Activated naive CD4-positive, alpha-beta T cell (primary cell): ENCODE results near the gene SURF2.
"Not testable (repeated sequence)": the region's sequence is repeated elsewhere in the genome, so short reads cannot be mapped to it uniquely, and the experiment has no call there.

Experiments used
- DNase-seq, 4 experiments: peaks; one replicate each; lab custom pipeline; 2025; lab: John Stamatoyannopoulos, UW

Gene SURF2

DNA sequence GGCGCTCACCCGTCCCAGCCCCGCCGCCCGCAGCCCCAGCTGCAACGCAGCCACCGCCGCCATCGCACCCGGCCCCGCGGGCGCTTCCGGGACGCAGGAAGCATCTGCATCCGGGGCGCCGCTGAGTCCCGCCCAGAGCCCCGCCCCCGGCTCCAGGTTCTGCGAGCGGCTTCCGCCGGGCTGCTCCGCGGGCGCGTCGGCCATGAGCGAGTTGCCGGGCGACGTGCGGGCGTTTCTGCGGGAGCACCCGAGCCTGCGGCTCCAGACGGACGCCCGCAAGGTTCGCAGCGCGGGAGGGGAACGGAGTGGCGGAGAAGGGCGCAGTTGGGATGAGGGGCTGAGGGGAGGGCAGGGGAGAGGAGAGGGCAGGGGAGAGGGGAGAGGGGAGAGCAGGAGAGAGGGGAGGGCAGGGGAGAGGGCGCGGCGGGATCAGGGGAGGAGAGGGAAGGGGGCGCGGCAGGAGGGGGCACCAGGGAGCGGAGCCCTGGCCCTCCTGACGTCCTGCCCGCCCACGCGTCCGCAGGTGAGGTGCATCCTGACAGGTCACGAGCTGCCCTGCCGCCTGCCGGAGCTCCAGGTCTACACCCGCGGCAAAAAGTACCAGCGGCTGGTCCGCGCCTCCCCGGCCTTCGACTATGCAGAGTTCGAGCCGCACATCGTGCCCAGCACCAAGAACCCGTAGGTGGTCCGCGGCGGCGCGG, at the start of gene SURF2, which contains the start of gene SURF1:
Gene SURF2, plus strand, starts transcription at position 160 of the 701 bp plus-strand sequence. Its CDS starts 43 bp downstream, at position 203.
Gene SURF1, minus strand, starts transcription at position 97 of the 701 bp plus-strand sequence. Its CDS starts 34 bp downstream, at position 63.
- DNase-seq = peak; percentile 62 to 93 (median 72)

DNA sequence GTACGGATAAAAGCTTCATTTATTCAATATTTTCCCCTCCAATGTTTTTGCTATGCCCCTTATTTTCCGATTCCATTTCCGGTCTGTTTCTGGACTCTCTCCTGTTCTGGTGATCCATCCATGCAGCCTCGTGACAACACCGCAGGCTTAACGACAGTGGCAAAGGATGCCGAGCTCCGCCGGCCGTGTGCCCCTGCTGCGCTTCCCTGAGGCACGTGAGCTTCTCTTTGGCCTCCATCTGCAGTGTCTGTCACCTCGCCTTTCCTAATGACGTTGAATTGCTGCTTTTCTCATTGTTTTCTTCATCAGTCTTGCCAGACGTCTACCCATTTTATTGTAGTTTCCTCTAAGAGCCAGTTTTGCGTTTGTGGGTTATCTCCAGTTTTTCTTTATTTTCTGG, 49.0 kb upstream of the SURF2 start:
- no peak for DNase-seq

DNA sequence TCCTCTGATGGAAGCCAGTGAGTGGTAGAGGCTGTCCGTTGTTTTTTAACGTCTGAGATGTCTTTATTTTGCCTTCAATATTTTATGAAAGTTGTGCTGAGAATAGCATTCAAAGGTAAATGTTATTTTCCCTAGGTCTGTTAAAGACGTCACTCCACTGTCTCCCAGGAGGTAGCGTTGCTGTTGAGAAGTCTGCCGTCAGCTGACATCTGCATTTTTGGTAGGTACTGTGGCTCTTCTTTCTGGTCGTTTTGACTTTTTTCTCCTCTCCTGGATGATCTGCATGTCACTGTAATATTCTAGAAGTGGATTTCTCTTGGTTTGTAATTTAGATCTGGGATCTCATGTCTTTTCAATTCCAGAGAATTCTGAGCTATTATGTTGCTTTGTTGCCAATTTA, 46.7 kb upstream of the SURF2 start:
- DNase-seq = no peak

DNA sequence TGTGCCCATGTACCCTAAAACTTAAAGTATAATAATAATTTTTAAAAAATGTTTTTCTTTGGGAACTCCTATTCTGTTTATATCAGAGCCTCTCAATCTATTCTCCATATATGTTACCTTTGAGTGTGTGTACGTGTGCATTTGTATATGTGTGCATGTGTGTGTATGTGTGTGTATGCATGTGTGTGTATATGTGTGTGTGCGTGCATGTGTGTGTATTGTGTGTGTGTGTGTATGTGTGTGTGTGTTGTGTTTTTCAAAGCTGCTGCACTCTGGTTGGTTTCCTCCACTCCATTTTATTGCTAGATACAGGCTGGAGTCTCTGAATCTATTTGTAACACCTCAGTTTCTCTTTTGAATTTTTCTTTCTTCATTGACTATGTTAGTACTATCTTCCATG, 40.4 kb upstream of the SURF2 start:
- DNase-seq = no peak

DNA sequence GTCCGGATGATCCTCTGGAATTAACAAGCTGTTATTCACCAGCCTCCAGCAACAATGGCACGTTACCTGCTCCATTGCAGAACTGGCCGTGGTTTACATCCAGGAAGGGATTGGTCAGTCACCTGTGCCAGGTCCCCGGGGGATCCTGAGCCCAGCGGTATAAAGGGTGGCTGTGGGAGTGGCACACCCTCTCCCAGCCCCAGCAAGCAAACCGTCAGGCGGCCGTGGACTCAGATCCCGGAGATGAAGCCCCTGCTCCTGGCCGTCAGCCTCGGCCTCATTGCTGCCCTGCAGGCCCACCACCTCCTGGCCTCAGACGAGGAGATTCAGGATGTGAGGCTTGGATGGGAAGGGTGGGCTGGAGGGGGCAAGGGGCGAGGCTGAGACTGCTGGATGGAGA, 38.8 kb upstream of the SURF2 start:
- DNase-seq = not testable (repeated sequence)

DNA sequence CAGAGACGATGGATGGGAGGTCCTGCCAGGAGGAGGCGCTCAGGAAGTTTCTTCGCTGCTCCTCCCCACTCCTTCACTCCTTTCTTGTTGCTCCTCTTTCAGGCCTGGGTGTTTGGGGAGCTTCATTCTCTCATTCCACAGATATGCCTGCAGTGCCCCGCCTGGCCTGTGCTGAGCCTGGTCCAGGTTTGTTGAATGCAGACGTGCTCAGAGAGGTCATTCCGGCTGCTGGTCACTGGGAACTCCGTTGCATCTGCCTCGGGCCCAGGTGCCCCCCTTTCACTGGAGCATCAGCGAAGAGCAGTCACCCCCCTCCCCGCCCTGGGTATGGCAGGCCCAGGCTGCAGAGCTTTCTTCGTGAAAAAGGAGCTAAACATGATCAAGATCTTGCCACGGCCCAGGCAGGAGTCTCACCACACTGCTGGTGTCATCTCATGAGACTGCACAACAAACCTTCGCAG, 35.9 kb upstream of the SURF2 start:
- DNase-seq = no peak

DNA sequence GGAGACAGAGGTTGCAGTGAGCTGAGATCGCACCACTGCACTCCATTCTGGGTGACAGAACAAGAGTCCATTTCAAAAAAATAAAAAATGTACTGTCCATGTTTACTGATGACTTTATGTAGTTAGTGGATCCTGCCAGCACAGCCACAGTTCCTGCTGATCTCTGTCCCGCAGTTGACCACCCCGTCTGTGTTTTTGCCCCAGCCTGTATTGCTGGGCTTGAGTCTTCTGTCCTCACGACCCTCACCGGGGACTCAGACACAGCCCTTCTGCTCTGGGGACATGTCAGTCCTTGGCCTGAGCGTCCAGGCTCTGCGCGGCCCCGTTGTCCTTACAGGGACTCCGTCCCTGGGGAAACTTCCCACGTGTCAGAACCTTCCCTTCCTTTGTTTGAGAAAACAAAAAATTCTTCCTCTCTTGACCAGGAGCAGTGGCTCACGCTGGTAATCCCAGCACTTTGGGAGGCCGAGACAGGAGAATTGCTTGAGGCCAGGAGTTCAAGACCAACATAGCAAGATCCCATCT, 34.9 kb upstream of the SURF2 start:
- DNase-seq = no peak

DNA sequence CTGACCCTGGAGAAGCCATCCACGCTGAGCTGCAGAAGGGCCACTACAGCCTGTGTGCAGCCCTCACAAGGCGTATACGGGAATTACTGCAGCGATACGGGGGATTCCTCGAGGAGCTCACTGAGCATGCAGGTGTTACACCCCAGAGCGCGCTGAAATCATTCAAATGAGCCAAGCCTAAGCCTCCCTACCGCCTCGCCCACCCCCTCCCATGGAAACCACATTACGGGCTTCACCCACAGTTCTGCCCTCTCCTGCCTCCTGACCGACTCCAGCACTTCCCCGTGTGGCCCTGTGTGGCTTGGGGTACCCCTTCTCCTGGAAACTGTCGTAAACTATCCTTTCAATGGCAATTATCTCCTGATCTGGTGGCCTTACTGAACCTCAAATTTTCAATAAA, 33.6 kb upstream of the SURF2 start:
- no peak for DNase-seq

DNA sequence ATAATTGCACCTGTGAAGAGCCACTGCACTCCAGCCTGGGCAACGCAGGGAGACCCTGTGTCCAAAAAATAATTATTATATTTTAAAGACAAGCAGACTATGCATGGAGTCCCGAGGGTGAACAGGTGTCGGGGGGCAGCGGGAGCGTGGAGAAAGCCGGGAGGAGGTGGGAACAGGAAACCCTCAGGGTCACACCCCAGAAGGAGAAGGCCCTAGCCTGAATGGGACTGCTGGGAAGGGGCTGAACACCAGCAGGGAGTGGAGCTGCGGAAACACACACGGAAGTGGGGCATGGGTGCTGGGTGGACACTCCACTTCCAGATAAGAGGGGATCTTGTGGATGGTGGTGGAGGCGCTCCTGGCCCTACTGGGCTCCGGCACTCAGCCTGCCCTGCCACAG, 33.1 kb upstream of the SURF2 start:
- DNase-seq = no peak

DNA sequence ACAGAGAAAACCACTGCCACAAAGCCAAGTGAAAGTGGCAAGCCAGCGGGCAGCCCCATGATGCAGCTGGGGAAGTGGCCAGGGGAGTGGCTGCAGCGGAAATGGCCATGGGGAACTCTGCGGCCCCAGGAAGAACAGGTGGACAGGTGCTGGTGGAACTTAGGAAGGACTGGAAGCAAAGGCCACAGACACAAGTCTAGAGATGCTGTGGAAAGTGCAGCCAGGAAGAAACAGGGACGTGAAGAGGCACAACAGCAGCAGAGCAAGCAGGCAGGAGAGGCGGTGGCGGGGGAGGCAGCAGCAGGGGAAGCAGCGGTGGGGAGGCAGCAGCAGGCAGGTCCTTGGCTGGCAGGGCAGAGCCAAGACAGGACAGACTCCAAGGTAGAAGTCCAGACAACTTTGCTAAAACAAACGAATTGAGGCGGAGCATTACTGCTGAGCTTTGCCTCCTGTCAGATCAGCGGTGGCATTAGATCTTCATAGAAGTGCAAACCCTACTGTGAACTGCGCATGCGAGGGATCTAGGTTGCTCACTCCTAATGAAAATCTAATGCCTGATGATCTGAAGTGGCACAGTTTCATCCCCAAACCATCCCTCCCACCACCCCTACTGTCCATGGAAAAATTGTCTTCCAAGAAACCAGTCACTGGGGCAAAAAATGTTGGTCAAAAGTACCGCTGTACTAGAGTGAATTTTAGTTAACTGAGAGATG, 32.2 kb upstream of the SURF2 start:
- no peak for DNase-seq

DNA sequence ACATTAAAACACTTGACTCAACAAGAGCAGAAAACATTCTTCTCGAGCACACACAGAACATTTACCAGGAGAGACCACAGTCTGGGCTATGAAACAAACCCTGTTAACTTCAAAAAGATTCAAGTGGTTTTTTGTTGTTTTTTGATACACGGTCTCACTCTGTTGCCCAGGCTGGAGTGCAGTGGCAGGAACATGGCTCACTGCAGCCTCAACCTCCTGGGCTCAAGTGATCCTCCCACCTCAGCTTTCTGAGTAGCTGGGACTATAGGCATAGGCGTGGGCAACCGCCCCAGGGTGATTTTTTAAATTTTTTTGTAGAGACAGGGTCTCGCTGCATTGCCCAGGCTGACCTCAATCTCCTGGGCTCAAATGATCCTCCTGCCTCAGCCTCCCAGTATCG, 29.3 kb upstream of the SURF2 start:
- not testable (repeated sequence) for DNase-seq

DNA sequence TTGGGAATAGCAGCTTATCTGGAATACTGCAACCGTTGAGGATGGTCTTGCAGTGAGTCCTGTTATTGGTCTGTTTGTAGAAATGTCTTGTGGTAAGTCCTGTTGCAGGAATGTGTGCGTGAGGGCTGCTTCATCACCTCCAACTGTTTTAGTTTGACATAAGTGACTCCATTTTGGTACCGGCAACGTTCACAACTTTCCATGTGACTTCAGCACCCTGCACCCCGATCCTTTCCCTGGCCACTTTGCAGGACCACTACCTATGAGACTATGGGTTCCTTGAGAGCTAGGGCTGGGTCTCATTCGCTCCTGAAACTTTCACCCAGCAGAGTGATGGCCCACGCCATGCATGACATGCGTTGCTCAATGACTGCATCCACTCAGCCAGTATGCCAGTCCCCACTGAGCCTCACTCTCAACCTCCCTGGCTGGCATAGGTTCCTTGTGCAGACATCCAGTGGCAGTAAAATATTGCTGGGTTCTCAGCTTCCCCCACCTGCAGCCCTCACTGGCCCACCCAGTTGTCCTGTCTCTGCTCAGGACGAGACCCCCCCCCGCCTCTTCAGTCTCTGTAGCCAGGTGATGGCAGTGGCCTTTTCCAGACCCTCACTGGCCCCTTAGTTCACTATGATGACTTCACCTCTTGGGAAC, 28.4 kb upstream of the SURF2 start:
- DNase-seq = no peak

DNA sequence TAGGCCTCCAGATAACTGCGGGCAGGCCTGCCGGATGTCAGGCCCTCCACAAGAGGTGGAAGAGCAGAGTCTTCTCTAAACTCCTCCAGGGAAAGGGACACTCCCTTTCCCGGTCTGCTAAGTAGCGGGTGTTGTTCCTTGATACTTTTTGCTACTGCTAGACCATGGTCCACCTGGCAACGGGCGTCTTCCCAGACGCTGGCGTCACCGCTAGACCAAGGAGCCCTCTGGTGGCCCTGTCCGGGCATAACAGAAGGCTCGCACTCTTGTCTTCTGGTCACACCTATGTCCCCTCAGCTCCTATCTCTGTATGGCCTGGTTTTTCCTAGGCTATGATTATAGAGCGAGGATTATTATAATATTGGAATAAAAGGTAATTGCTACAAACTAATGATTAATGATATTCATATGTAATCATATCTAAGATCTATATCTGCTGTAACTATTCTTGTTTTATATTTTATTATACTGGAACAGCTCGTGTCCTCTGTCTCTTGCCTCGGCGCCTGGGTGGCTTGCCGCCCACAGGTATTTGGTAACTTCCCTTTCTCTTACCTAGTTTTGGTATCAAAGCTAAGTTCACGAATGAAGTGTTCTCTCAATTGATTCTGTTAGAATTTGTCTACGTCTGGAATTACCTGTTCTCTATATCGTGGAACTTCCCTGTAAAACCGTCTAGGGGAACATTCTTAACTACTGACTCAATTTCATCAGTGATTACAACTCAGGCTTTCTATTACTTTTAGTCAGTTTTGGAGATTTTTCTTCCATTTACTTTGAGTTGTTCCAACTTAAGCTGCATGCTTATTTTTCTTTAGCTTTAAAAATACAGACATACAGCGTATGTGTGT, 26.8 kb upstream of the SURF2 start:
- DNase-seq = not testable (repeated sequence)

DNA sequence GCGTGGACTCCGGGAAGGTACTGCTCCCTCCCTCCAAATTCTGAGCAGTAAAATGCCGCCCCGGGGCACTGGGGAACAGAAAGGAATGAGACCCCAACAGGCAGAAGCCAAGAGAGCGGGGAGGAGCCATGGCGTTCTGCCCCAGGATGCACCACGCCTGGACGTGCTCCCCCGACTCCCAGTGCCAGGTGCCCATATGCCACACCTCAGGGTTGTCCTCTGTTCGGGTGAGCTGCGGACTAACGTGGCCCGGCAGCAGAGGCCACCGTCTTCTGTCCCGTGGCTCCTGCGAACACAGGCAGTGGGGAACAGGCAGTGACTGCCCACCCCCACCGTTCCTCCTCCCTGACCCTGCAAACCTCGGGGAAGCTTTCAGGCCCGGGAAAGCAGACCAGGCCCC, 25.1 kb upstream of the SURF2 start:
- DNase-seq = no peak

DNA sequence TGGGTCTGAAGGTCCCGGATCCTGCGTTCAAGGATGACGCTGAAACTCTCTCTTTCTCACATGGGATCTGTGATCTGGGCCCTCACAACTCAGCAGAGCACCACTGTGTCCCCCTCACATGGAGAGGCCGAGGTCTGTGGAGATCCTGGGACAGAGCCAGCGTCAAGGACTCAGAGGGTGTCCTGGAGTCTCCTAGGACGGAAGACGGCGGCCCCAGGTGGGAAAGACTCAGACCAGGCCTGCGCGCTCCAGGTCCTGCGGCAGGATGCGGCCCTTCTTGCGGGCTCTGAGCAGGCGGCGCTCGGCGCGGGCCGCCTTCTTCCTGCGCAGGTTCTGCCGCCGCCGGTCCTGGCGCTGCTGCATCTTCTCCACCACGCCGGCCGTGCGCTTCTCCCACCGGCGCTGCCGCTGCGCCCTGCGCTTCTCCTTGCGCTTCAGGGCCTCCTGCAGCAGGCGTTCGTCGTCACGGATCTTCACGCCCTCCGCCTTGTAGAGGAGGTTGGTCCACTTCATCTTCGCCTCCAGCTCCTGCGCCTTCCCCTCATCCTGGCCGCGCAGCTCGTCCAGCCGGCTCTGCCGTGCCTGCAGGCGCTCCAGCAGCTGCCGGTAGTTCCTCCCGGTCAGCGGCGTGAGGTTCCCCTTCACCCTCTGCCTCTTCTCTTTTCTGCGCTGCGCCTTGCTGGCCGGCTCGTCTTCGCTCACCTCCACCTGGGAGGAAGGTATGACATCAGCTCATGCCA, 24.5 kb upstream of the SURF2 start:
- no peak for DNase-seq

DNA sequence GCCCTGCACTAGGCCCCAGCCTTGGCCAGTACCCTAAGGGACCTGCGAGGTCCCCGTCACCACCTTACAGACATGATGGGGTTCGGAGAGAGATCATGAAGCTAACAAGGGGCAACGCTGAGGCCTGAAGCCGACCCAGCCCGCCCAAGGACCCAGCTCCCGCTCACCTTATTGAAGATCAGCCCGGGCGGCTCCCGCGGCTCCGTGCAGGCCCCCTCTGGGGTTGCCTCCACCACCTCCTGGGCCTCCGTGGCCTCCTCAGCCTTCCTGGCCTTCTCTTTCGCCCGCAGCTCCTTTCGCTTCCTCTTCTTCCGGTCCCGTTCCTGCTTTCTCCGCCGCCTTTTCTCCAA, 24.0 kb upstream of the SURF2 start:
- no peak for DNase-seq

DNA sequence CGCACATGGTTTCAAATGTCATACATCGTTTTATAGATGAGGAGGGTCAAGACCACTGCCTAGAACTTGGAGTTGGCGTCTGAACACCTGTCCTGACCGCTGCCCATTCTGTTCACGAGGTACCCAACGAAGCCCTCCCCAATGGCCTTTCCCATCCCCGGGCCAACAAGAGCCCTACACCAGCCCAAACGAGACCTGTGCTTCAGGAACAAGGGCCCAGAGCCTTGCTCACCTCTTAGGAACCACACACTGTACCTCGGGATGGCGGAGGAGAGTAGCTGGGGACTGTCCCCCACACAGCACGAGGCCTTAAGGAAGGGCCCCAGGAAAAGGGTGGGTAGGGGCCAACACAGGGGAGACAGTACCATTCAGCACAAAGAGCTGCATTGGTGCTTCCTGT, 23.3 kb upstream of the SURF2 start:
- DNase-seq = no peak

DNA sequence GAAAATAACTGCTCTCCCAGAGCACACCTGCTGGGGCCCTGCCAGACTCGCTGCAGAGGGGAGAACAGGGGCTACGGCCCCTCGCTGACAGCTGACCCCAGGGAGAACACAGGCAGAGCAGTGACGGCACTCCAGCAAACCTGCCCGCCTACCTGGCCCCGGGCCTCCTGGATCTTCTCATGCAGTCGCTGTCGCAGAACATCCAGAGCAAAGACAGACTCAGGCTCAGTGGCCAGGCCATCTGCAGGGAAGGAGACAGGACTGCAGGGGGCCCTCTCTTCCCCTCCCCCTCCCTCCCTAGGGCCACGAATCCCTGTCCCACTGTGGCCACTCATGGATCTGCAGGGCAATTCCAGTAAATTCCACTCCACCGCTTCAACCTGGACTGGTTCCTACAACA, 22.8 kb upstream of the SURF2 start:
- no peak for DNase-seq

DNA sequence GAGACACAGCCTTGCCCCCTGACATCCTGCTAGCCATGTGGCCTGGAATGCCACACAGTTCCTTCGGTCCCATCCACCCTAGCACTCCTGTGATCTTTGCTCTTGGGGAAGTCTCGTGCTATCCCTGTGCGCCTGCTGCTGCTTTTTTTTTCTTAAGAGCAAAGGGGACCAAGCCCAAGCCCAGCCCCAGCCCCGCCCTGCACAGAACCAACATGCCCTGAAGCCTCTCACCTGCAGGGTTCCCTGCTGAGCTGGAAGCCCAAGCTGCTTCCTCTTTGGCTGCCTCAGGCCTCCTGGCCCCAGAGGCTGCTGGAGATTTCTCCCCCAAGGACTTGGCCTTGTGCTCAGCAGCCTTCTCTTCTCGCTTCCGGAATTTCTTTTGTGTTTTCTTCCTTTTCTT, 22.2 kb upstream of the SURF2 start:
- DNase-seq = no peak

DNA sequence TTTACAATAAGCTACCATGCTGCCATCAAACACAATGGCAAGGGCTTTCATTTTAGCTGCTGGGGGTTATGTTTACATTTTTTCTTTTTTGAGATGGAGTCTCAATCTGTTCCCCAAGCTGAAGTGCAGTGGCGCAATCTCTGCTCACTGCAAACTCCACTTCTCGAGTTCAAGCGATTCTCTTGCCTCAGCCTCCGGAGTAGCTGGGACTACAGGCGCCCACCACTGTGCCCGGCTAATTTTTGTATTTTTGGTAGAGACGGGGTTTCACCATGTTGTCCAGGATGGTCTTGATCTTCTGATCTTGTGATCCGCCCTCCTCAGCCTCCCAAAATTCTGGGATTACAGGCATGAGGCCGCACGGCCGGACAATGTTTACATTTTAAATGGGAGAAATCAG, 21.5 kb upstream of the SURF2 start:
- DNase-seq = not testable (repeated sequence)
